ENCODE data around the gene ZNF292.

GRCh38 chr6:87118054-87118453, 37.3 kb upstream of the ZNF292 start:
- TF ChIP-seq EZH2 (IDR thresholded peaks at IDR 0.05) (no peak), POLR2AphosphoS5 (IDR thresholded peaks at IDR 0.05; ENCODE audit: borderline replicate concordance, low read depth, low read length) (no peak)

Measured in SK-N-MC (cell line).